Trophoblast cell (in vitro differentiated cells and primary cell): Measurements from ENCODE around the gene SEMA3A.

Experiments
- DNase-seq, 2 donors: peaks; one replicate each; pipeline ENCODE4 v3.0.0-alpha.2; 2016
- H2AFZ ChIP-seq: 2 replicates; pipeline ENCODE4 v1.6.1; 2013; ENCODE audit warnings: low read length, moderate library complexity, mild to moderate bottlenecking; ENCODE audit not compliant: insufficient read depth, poor library complexity
- H2AK5ac ChIP-seq: 2 replicates; pipeline ENCODE4 v1.6.1; 2013; ENCODE audit warnings: mild to moderate bottlenecking, low read length
- H2BK120ac ChIP-seq: 2 replicates; pipeline ENCODE4 v1.6.1; 2013; ENCODE audit warnings: low read length, mild to moderate bottlenecking, moderate library complexity; ENCODE audit not compliant: insufficient read depth, poor library complexity
- H2BK12ac ChIP-seq: 2 replicates; pipeline ENCODE4 v1.6.1; 2013; ENCODE audit warnings: mild to moderate bottlenecking, low read length, moderate library complexity
- H2BK5ac ChIP-seq: 2 replicates; pipeline ENCODE4 v1.6.1; 2013; ENCODE audit warnings: low read length, low read depth, moderate library complexity, mild to moderate bottlenecking; ENCODE audit not compliant: poor library complexity
- H3K14ac ChIP-seq: 2 replicates; pipeline ENCODE4 v1.6.1; 2013; ENCODE audit warnings: mild to moderate bottlenecking, low read length
- H3K18ac ChIP-seq: 2 replicates; pipeline ENCODE4 v1.6.1; 2013; ENCODE audit warnings: mild to moderate bottlenecking, low read length
- H3K23ac ChIP-seq: 2 replicates; pipeline ENCODE4 v1.6.1; 2013; ENCODE audit warnings: low read length
- H3K27ac ChIP-seq: 2 replicates; pipeline ENCODE4 v1.5.1; 2013; ENCODE audit warnings: low read depth, mild to moderate bottlenecking, inconsistent platforms, low read length, moderate library complexity
- H3K27me3 ChIP-seq: 2 replicates; pipeline ENCODE4 v1.6.1; 2013; ENCODE audit warnings: inconsistent platforms, mild to moderate bottlenecking, low read length, moderate library complexity; ENCODE audit not compliant: insufficient read depth
- H3K36me3 ChIP-seq, 2 experiments: 1 replicate in 1 of 2; 2 replicates in 1 of 2; pipeline ENCODE4 v1.6.1; 2013; ENCODE audit warnings: low read length in 2 of 2, mild to moderate bottlenecking in 2 of 2, moderate library complexity in 1 of 2; ENCODE audit not compliant: insufficient read depth in 2 of 2, control insufficient read depth in 1 of 2
- H3K4ac ChIP-seq: 2 replicates; pipeline ENCODE4 v1.6.1; 2013; ENCODE audit warnings: low read depth, mild to moderate bottlenecking, low read length, moderate library complexity
- H3K4me1 ChIP-seq, 2 experiments: 1 replicate in 1 of 2; 2 replicates in 1 of 2; pipeline ENCODE4 v1.6.1; 2013; ENCODE audit warnings: low read length in 2 of 2, mild to moderate bottlenecking in 2 of 2, moderate library complexity in 1 of 2; ENCODE audit not compliant: insufficient read depth in 2 of 2, control insufficient read depth in 1 of 2
- H3K4me2 ChIP-seq: 2 replicates; pipeline ENCODE4 v1.6.1; 2013; ENCODE audit warnings: inconsistent platforms, mild to moderate bottlenecking, low read length, moderate library complexity
- H3K4me3 ChIP-seq: 2 replicates; pipeline ENCODE4 v1.5.1; 2013; ENCODE audit warnings: mild to moderate bottlenecking, low read depth, low read length, inconsistent platforms
- H3K79me1 ChIP-seq: one replicate; pipeline ENCODE4 v1.6.1; 2013; ENCODE audit warnings: low read length
- H3K79me2 ChIP-seq: 2 replicates; pipeline ENCODE4 v1.6.1; 2013; ENCODE audit warnings: low read length, mild to moderate bottlenecking; ENCODE audit not compliant: control insufficient read depth, insufficient read depth, poor library complexity
- H3K9ac ChIP-seq: 2 replicates; pipeline ENCODE4 v1.6.1; 2013; ENCODE audit warnings: mild to moderate bottlenecking, low read length
- H3K9me3 ChIP-seq: 2 replicates; pipeline ENCODE4 v1.6.1; 2013; ENCODE audit warnings: low read depth, mild to moderate bottlenecking, control low read depth, inconsistent platforms, low read length; ENCODE audit not compliant: insufficient read depth
- H4K12ac ChIP-seq: 2 replicates; pipeline ENCODE4 v1.6.1; 2013; ENCODE audit warnings: low read depth, mild to moderate bottlenecking, low read length, moderate library complexity
- H4K8ac ChIP-seq: 2 replicates; pipeline ENCODE4 v1.6.1; 2013; ENCODE audit warnings: low read depth, mild to moderate bottlenecking, low read length, moderate library complexity
- H4K91ac ChIP-seq: one replicate; pipeline ENCODE4 v1.6.1; 2013; ENCODE audit warnings: low read depth, mild to moderate bottlenecking, low read length, moderate library complexity
- WGBS: extraction: QIAGEN DNeasy Blood & Tissue Kit; methylation state at CpG from one replicate; pipeline ENCODE4 v1.1.7; 2013; ENCODE audit warnings: missing lambda C conversion rate; ENCODE audit not compliant: insufficient read length, insufficient coverage; ENCODE audit errors: extremely low coverage; 5-methylcytosine and 5-hydroxymethylcytosine counted together

The SEMA3A gene

DNA sequence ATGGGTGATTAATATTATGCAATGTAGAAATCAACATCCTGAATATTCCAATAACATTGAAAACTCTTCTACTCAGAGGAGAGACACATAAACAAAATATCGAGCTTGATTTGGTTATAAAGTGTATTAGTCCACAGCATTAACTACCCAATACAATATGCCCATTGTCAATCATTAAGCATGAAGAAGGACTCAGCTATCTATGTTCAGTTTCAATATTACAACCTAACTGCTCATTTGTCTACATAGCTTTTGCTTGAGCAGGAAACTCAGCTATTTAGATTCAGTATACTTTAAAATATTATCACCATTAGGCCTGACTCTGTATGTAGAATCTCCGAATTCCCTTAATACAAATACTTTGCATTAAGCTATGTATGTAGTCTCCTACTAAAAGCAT, 262.6 kb downstream of the SEMA3A start:
- H3K27me3 ChIP-seq = no peaks in the 10 kb centered on the region
- no peak overlapping the region for H3K27ac ChIP-seq
- no peaks in the 10 kb centered on the region for H3K4me1 ChIP-seq
- H4K8ac ChIP-seq = no peak overlapping the region
- no peaks in the 10 kb centered on the region for H3K79me1 ChIP-seq
- no peak overlapping the region for H2BK120ac ChIP-seq
- no peak overlapping the region for H3K4me3 ChIP-seq
- no peaks in the 10 kb centered on the region for H3K9me3 ChIP-seq
- no peak overlapping the region for H3K4ac ChIP-seq
- H3K4me2 ChIP-seq = no peak overlapping the region
- H2BK5ac ChIP-seq = no peak overlapping the region
- no peak overlapping the region for H2BK12ac ChIP-seq
- no peak overlapping the region for H2AK5ac ChIP-seq
- no peaks in the 10 kb centered on the region for H3K36me3 ChIP-seq
- no peak overlapping the region for H3K14ac ChIP-seq
- no CpG with 5 or more reads among the region's 2 CpGs for WGBS
- no peaks in the 10 kb centered on the region for H3K79me2 ChIP-seq
- H2AFZ ChIP-seq = no peak overlapping the region
- H3K23ac ChIP-seq = no peak overlapping the region
- no peak overlapping the region for H3K18ac ChIP-seq
- no peak overlapping the region for H4K12ac ChIP-seq
- H4K91ac ChIP-seq = no peak overlapping the region
- no peak overlapping the region for H3K9ac ChIP-seq
- no peak for DNase-seq

DNA sequence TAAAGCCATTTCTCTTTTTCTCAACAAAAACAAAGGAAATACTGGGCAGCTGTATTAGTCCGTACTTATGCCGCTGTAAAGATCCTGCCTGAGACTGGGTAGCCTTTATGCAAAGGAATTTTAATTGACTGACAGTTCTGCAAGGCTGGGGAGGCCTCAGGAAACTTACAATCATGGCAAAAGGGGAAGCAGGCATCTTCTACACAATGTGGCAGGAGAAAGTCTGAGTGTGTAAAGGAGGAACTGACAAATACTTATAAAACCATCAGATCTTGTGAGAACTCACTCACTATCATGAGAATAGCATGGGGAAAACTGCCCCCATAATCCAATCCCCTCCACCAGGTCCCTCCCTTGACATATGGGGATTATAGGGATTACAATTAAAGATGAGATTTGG, 264.3 kb downstream of the SEMA3A start:
- Histone ChIP-seq H2BK5ac (no peak overlapping the region), H3K79me1 (no peaks in the 10 kb centered on the region), H2AK5ac (no peak overlapping the region), H4K12ac (no peak overlapping the region), H2BK12ac (no peak overlapping the region), H3K4ac (no peak overlapping the region), H4K8ac (no peak overlapping the region), H3K79me2 (no peaks in the 10 kb centered on the region), H3K18ac (no peak overlapping the region), H3K9me3 (no peaks in the 10 kb centered on the region), H2BK120ac (no peak overlapping the region), H3K14ac (no peak overlapping the region), H3K23ac (no peak overlapping the region), H3K4me2 (no peak overlapping the region), H3K4me3 (no peak overlapping the region), H4K91ac (no peak overlapping the region), H3K36me3 (no peaks in the 10 kb centered on the region), H3K27ac (no peak overlapping the region), H3K9ac (no peak overlapping the region), H3K4me1 (no peaks in the 10 kb centered on the region), H3K27me3 (no peaks in the 10 kb centered on the region), H2AFZ (no peak overlapping the region)
- no CpG with 5 or more reads among the region's 2 CpGs for WGBS
- no peak for DNase-seq

GRCh38 chr7:83925860-83926259, 268.7 kb downstream of the SEMA3A start:
- H3K18ac ChIP-seq = no peak overlapping the region
- no peak overlapping the region for H3K23ac ChIP-seq
- no peak overlapping the region for H4K8ac ChIP-seq
- H3K9me3 ChIP-seq = no peaks in the 10 kb centered on the region
- H3K79me2 ChIP-seq = no peaks in the 10 kb centered on the region
- H3K4me3 ChIP-seq = no peak overlapping the region
- no peak overlapping the region for H3K4ac ChIP-seq
- no peak for DNase-seq
- no peak overlapping the region for H2BK5ac ChIP-seq
- no peak overlapping the region for H2AK5ac ChIP-seq
- WGBS = no CpG with 5 or more reads among the region's 1 CpG
- H2AFZ ChIP-seq = no peak overlapping the region
- H3K27ac ChIP-seq = no peak overlapping the region
- no peak overlapping the region for H4K12ac ChIP-seq
- no peak overlapping the region for H4K91ac ChIP-seq
- H2BK12ac ChIP-seq = no peak overlapping the region
- H3K36me3 ChIP-seq = no peaks in the 10 kb centered on the region
- no peak overlapping the region for H3K4me2 ChIP-seq
- H3K79me1 ChIP-seq = no peaks in the 10 kb centered on the region
- no peak overlapping the region for H2BK120ac ChIP-seq
- H3K14ac ChIP-seq = no peak overlapping the region
- H3K9ac ChIP-seq = no peak overlapping the region
- H3K27me3 ChIP-seq = no peaks in the 10 kb centered on the region
- no peaks in the 10 kb centered on the region for H3K4me1 ChIP-seq

- no peak overlapping the region for H4K8ac ChIP-seq
- no CpG with 5 or more reads among the region's 4 CpGs for WGBS
- no peak overlapping the region for H3K9ac ChIP-seq
- no peaks in the 10 kb centered on the region for H3K36me3 ChIP-seq
- no peak overlapping the region for H3K18ac ChIP-seq
- H3K79me2 ChIP-seq = no peaks in the 10 kb centered on the region
- peak in 1 of 2 donors; percentile 12 for DNase-seq
- H3K27me3 ChIP-seq = no peaks in the 10 kb centered on the region
- no peak overlapping the region for H3K14ac ChIP-seq
- H3K4me2 ChIP-seq = no peak overlapping the region
- no peak overlapping the region for H2AFZ ChIP-seq
- H3K9me3 ChIP-seq = no peaks in the 10 kb centered on the region
- H4K91ac ChIP-seq = no peak overlapping the region
- H3K27ac ChIP-seq = no peak overlapping the region
- no peak overlapping the region for H3K4me3 ChIP-seq
- H2BK120ac ChIP-seq = no peak overlapping the region
- no peak overlapping the region for H2BK12ac ChIP-seq
- no peaks in the 10 kb centered on the region for H3K4me1 ChIP-seq
- H4K12ac ChIP-seq = no peak overlapping the region
- H3K4ac ChIP-seq = no peak overlapping the region
- H3K23ac ChIP-seq = no peak overlapping the region
- no peak overlapping the region for H2BK5ac ChIP-seq
- no peaks in the 10 kb centered on the region for H3K79me1 ChIP-seq
- no peak overlapping the region for H2AK5ac ChIP-seq
These were observed 272.5 kb downstream of the SEMA3A start for GRCh38 chr7:83921941-83922607.
